Left cardiac atrium (tissue), 4 donors: ENCODE results near the gene TEX26. TPM values are rescaled to one million over a fixed set of nuclear protein-coding genes. Genes with fewer than 3 reads are reported as not detected.
"Not testable (repeated sequence)": the region's sequence is repeated elsewhere in the genome, so short reads cannot be mapped to it uniquely, and the experiment has no call there.

ENCODE experiments used
- ATAC-seq, 2 donors: fragments of 200-7000 bp; cut with Tn5 transposase; one replicate each; pipeline ENCODE4 v1.9.1; 2020; ENCODE audit warnings: mild to moderate bottlenecking in 2 of 2, moderate library complexity in 2 of 2
- DNase-seq: peaks from one replicate; pipeline ENCODE4 v3.0.0-alpha.2; 2020
- intact Hi-C, 2 donors: fragments of 100-400 bp; cut with DNase I; formaldehyde crosslinking; loops; one replicate each; pipeline versions ENCODE4 v1.14.1 to v1.15.1; 2022 to 2023
- total RNA-seq, 2 donors: library from RNA; stranded (reverse); fragmentation: NEBNext Ultra II Directional; extraction: Animal tissue kit (Norgen Biotek cat#: 25700); gene quantifications; one replicate each; pipeline ENCODE4 v1.2.1, GENCODE V29; 2021
- donor health status: DM: no; HTN: yes; CAD: no.
- donor health status: DM: no; HTN: yes; CAD: no; lungs with severe emphysema.
- donor health status: DM: yes; HTN: yes; CAD: no.
- donor health status: Dilated cardiomyopathy.

Gene TEX26
- total RNA-seq, 2 donors from 2014 or later = 0.15 to 0.37 TPM

GRCh38 chr13:30915691-30916541, 16.5 kb upstream of the TEX26 start:
- ATAC-seq (peak in 1 of 2 donors; percentile 17), DNase-seq (no peak)
- intact Hi-C loops = no loop called here

GRCh38 chr13:30916991-30917390, 15.5 kb upstream of the TEX26 start:
- ATAC-seq (no peak), DNase-seq (no peak)
- intact Hi-C loops = no loop called here

GRCh38 chr13:30918662-30919405, 13.6 kb upstream of the TEX26 start:
- no peak for DNase-seq
- no peak for ATAC-seq
- intact Hi-C loops = no loop called here

GRCh38 chr13:30920162-30920909, 12.1 kb upstream of the TEX26 start:
- intact Hi-C loops = no loop called here
- no peak for DNase-seq
- no peak for ATAC-seq

GRCh38 chr13:30923418-30923817, 9.0 kb upstream of the TEX26 start:
- no peak for DNase-seq
- no peak for ATAC-seq
- intact Hi-C loops = no loop called here

- no peak for DNase-seq
- intact Hi-C loops = no loop called here
- no peak for ATAC-seq
Observed at GRCh38 chr13:30924721-30925120, 7.7 kb upstream of the TEX26 start.

- intact Hi-C loops = no loop called here
- ATAC-seq (no peak), DNase-seq (no peak)
Observed at GRCh38 chr13:30925429-30925828, 7.0 kb upstream of the TEX26 start.

- no peak for ATAC-seq
- intact Hi-C loops = no loop called here
- no peak for DNase-seq
Observed at GRCh38 chr13:30926781-30927180, 5.7 kb upstream of the TEX26 start.

GRCh38 chr13:30927188-30927587, 5.3 kb upstream of the TEX26 start:
- intact Hi-C loops, DNase-seq: not testable (repeated sequence)
- peak in 1 of 2 donors; percentile 15 for ATAC-seq

- ATAC-seq (no peak), DNase-seq (no peak)
- intact Hi-C loops = no loop called here
Observed at GRCh38 chr13:30927595-30927994, 4.9 kb upstream of the TEX26 start.

- ATAC-seq = peak in 1 of 2 donors; percentile 14
- DNase-seq = no peak
- intact Hi-C loops = no loop called here
Observed at GRCh38 chr13:30928978-30929377, 3.5 kb upstream of the TEX26 start.

GRCh38 chr13:30933354-30933670, 856 bp downstream of the TEX26 start:
- DNase-seq (no peak), ATAC-seq (peak in 1 of 2 donors; percentile 79)
- intact Hi-C loops = no loop called here

- intact Hi-C loops = no loop called here
- ATAC-seq = no peak
- no peak for DNase-seq
Observed at GRCh38 chr13:30934381-30934780, 1.9 kb downstream of the TEX26 start.

GRCh38 chr13:30934803-30935202, 2.3 kb downstream of the TEX26 start:
- intact Hi-C loops = no loop called here
- no peak for DNase-seq
- ATAC-seq = no peak

- intact Hi-C loops = no loop called here
- ATAC-seq = no peak
Observed at GRCh38 chr13:30936971-30937370, 4.5 kb downstream of the TEX26 start.

GRCh38 chr13:30943881-30944280, 11.4 kb downstream of the TEX26 start:
- ATAC-seq (no peak), DNase-seq (no peak)
- intact Hi-C loops = no loop called here

More at GRCh38 chr13:30936971-30937370, 4.5 kb downstream of the TEX26 start:
- DNase-seq = no peak

GRCh38 chr13:30957258-30957943, 24.9 kb downstream of the TEX26 start:
- intact Hi-C loops = no loop called here
- ATAC-seq = no peak

GRCh38 chr13:30959678-30960077, 27.2 kb downstream of the TEX26 start:
- no peak for ATAC-seq
- DNase-seq = no peak
- intact Hi-C loops = no loop called here

More at GRCh38 chr13:30957258-30957943, 24.9 kb downstream of the TEX26 start:
- DNase-seq = no peak

GRCh38 chr13:30963791-30964190, 31.3 kb downstream of the TEX26 start:
- intact Hi-C loops = no loop called here
- DNase-seq = peak; percentile 37
- ATAC-seq = peak in 1 of 2 donors; percentile 70
